A549 treated with AZD9567 at 1 μM for 4 hours (cell line): ENCODE results near the gene HCN2. TPM values are rescaled to one million over a fixed set of nuclear protein-coding genes. Genes with fewer than 3 reads are reported as not detected.

Experiments used
- total RNA-seq: library from RNA; stranded (reverse); fragments of 200-300 nt; extraction: Qiagen RNA extraction; gene quantifications from 5 replicates; pipeline ENCODE4 v1.2.3, GENCODE V29; 2022; ENCODE audit not compliant: insufficient read depth

The HCN2 gene
- 26.8 to 36.7 TPM (median 34.9 TPM) in 5 replicates for total RNA-seq

GRCh38 chr19:589693-590395, at the start of gene HCN2:
Gene HCN2, plus strand, starts transcription at chr19:589881. Its CDS starts 65 bp downstream, at chr19:589946.

DNA sequence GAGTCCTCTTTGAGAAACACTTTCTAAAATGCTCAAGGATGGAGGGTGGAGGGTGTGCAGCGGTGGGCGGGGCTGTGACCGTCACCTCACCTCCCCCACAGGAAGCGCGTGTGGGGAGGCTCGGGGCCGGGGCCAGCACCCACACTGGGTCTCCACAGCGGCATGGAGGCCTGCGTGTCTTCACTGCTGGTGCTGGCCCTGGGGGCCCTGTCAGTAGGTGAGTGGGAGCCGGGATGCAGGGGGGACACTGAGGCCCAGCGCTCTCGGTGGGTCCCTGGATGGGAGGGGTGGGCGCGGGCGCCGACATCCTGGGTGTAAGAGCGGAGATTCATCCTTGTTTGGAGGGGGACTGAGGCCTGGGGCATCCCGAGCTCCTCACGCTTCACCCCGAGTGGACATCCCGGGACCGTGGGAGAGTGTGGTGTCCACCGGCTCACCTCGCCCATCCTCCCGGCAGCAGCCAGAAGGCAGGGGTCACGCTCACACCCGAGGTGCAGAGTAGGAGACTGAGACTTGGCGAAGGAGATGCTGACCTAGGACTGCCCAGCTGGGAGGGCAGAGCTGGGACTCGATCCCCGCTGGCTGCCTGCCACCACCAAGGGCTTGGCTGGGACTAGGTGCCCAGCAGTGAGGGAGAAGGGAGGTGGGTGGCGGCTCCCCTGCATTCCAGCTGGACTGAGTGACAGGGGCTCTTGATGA, 45.6 kb upstream of the HCN2 start, which contains the start of gene GZMM:
TSS of gene GZMM (plus strand) at position 144 of the 699 bp plus-strand sequence. CDS start at position 163, 19 bp downstream.

DNA sequence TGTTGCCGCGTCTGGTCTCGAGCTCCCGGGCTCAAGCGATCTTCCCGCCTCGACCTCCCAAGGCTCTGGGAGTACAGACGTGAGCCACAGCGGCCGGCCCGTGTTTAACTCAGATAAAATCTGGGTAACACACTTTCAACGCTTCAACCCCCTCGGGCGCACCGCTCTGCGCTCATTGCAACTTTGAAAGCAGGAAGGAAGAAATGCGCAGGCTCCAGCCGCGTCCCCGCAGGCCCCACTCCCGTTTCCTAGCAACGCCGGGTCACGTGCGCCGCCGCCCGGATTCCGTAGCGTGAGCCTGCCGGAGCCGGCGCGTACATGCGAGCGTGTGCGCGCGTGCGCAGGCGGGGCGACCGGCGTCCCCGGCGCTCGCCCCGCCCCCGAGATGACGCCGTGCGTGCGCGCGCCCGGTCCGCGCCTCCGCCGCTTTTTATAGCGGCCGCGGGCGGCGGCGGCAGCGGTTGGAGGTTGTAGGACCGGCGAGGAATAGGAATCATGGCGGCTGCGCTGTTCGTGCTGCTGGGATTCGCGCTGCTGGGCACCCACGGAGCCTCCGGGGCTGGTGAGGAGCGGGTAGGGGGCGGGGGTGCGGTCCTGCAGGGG, 17.4 kb upstream of the HCN2 start, which contains the start of gene BSG:
TSS of gene BSG (plus strand) at position 457 of the 603 bp plus-strand sequence. CDS start at position 496, 39 bp downstream.

DNA sequence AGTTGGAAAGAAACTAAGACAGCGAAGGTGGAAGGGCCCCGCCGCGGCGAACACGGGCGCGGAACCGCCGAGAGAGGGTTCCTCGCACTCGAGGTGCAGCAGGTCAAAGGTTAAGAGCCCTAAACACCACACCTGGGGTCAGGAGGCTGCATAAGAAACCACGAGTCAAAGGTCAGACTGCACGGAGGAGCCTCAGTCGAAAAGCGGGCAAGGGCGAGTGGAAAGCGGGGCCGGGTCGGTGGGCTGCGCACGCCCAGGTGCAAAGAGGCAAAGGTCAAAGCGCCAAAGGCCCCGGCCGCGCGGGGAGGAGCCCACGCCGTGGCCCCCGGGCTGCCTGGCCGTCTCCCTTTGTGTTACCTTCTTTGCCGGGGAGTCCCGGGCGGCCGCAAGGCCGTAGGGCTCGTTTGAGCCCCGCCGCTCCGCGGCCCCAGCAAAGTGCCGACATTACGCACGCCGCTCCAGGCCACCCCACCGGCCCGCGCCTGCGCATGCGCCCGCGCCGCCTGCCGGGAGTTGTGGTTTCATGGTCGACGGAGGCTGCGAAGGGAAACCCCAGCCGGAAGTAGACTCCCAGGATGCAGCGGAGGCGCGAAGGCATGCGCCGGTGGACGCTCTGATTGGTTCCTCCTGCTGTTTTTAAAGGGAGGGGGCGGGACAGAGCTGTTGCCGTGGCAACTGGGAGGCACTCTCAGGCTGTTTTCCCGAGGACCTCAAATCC, 43.5 kb downstream of the HCN2 start, which contains the start of gene POLRMT:
TSS of gene POLRMT (minus strand) at position 470 of the 718 bp plus-strand sequence. CDS start at position 445, 25 bp downstream.

DNA sequence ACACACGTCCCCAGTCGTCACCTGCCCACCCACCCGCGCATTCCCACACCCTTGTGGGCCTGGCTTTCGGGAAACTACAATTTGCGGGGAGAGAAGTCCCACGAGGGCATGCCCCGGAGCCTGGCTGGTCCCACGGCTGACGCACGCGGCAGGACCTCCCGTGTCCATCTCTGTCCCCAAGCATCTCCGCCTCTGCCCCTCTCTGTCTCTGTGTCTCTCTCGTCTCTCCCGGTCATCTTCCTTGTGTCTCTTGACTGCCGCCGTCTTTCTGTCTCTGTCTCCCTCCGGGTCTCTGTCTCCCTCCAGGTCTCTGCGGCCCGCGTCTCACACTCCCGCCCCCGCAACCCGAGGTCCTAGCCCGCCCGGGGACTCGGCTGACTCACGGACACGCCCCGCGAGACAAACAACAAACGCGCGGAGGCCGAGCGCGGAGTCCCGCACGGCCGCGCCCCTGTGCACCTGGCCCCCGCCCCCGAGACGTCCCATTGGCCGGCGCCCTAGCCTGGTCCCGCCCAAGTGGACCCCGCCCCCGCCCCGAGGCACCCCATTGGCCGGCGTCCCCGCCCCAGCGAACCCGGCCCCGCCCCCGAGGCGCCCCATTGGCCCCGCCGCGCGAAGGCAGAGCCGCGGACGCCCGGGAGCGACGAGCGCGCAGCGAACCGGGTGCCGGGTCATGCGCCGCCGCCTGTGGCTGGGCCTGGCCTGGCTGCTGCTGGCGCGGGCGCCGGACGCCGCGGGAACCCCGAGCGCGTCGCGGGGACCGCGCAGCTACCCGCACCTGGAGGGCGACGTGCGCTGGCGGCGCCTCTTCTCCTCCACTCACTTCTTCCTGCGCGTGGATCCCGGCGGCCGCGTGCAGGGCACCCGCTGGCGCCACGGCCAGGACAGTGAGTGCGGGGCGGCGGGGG, 49.8 kb downstream of the HCN2 start, which contains the start of gene FGF22:
TSS of gene FGF22 (plus strand) at position 627 of the 908 bp plus-strand sequence. CDS start at position 674, 47 bp downstream.

DNA sequence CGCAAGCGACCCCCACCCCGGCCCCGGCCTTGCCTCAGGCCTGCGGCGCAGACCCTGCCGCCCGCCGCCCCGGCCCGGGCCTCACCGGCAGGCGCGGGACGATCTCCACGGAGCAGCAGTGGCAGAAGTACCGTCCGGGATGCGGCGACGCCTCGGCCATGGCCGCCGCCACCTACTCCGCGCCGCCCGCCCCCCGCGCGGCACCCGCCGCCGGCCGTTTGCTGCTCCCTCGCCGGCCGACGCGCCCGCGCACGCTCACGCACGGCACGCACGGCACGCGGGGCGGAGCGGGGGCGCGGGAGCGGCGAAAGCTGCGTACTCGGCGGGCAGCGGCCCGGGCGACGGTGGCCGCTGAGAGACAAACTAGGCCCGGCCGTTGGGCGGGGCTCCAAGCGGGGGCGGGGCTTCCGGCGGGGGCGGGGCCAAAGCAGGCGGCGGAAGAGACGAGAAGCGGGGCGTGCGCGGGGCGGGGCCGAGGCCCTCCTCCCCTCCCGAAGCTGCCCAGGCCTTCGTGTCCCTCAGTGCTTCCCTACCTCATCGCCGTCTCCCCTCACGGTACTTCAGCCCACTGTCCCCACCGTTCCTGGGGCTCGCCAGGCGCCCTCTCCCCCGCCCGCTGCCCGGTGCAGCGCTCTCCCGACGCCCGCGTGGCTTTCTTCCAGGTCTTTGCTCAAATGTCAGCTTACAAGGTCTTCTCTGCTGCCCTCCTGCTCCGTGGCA, 73.4 kb downstream of the HCN2 start, which contains the start of gene RNF126:
TSS of gene RNF126 (minus strand) at position 253 of the 720 bp plus-strand sequence. CDS start at position 160, 93 bp downstream.

Other genes starting within 250 kb of the HCN2 start
- gene MIER2, start 245.1 kb upstream of the HCN2 start, total RNA-seq, result 7.1 to 22.2 TPM (median 20.3 TPM) in 5 replicates
- gene C2CD4C, start 180.7 kb upstream of the HCN2 start, total RNA-seq, result 0.34 to 0.52 TPM (median 0.46 TPM) in 4 of 5 replicates, not detected in the other
- gene SHC2, start 128.8 kb upstream of the HCN2 start, total RNA-seq, result 0.75 to 1.4 TPM (median 0.95 TPM) in 4 of 5 replicates, not detected in the other
- 0.16 to 0.29 TPM (median 0.24 TPM) in 4 of 5 replicates, not detected in the other for gene MADCAM1, start 93.4 kb upstream of the HCN2 start, total RNA-seq
- gene TPGS1, start 82.4 kb upstream of the HCN2 start, total RNA-seq, result 14.2 to 17.3 TPM (median 16.0 TPM) in 5 replicates
- 71.1 to 97.1 TPM (median 96.7 TPM) in 5 replicates for gene CDC34, start 58.1 kb upstream of the HCN2 start, total RNA-seq
- gene GZMM, start 45.8 kb upstream of the HCN2 start, total RNA-seq, result 0.26 to 0.62 TPM (median 0.32 TPM) in 4 of 5 replicates, not detected in the other
- gene BSG, start 17.3 kb upstream of the HCN2 start, total RNA-seq, result 672 to 739 TPM (median 723 TPM) in 5 replicates
- gene POLRMT, start 43.7 kb downstream of the HCN2 start, total RNA-seq, result 79.2 to 97.4 TPM (median 83.6 TPM) in 5 replicates
- gene FGF22, start 50.0 kb downstream of the HCN2 start, total RNA-seq, result 0.58 to 0.97 TPM (median 0.78 TPM) in 4 of 5 replicates, not detected in the other
- gene RNF126, start 73.3 kb downstream of the HCN2 start, total RNA-seq, result 63.5 to 73.3 TPM (median 72.5 TPM) in 5 replicates
- 198 to 279 TPM (median 261 TPM) in 5 replicates for gene FSTL3, start 86.5 kb downstream of the HCN2 start, total RNA-seq
- gene PRSS57, start 105.6 kb downstream of the HCN2 start, total RNA-seq, result 0.10 to 0.32 TPM (median 0.13 TPM) in 3 of 5 replicates, not detected in the others
- gene PALM, start 119.1 kb downstream of the HCN2 start, total RNA-seq, result 6.7 to 14.2 TPM (median 12.8 TPM) in 5 replicates
- 63.4 to 77.5 TPM (median 76.5 TPM) in 5 replicates for gene MISP, start 161.2 kb downstream of the HCN2 start, total RNA-seq
- gene PTBP1, start 207.6 kb downstream of the HCN2 start, total RNA-seq, result 220 to 256 TPM (median 229 TPM) in 5 replicates
- 2.9 to 4.8 TPM (median 4.2 TPM) in 5 replicates for gene PLPPR3, start 232.1 kb downstream of the HCN2 start, total RNA-seq
- gene AZU1, start 238.0 kb downstream of the HCN2 start, total RNA-seq, result 0.22 to 0.41 TPM (median 0.27 TPM) in 4 of 5 replicates, not detected in the other